Activated CD8-positive, alpha-beta memory T cell treated with anti-CD3 and anti-CD28 coated beads for 1 hour (primary cell): ENCODE measurements around the gene CERK.

Experiments used
- DNase-seq, 2 donors: peaks; one replicate each; pipeline ENCODE4 v3.0.0-alpha.2; 2020; ENCODE audit warnings: low read depth in 1 of 2; ENCODE audit errors: extremely low read depth in 1 of 2

The CERK gene

DNA sequence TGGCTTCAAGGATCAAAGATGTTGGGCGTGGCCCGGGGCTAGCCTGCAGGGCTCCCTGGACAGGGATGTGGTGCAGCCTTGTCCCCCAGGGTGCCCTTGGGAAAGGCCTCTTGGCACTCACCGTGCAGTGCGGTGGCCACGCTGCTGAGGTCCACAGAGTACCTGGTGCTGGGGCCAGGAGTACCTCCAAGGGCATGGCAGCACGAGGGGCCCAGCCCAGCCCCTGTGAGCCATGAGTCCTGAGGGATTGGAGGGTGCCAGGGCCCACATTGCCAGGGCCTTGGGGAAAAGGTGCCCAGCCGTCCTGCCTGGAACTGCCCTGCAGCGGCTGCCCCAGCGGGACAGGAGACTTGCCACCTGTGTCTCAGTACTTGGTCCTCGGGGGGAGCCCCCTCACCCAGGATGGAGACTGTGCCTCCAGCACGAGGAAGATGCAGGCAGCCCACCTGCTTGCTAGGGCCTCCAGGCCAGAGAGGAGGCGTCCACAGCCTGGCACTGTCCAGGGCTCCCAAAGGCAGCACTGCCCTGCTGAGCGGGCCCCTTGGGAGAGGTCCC, 73.7 kb downstream of the CERK start:
- no peak for DNase-seq

DNA sequence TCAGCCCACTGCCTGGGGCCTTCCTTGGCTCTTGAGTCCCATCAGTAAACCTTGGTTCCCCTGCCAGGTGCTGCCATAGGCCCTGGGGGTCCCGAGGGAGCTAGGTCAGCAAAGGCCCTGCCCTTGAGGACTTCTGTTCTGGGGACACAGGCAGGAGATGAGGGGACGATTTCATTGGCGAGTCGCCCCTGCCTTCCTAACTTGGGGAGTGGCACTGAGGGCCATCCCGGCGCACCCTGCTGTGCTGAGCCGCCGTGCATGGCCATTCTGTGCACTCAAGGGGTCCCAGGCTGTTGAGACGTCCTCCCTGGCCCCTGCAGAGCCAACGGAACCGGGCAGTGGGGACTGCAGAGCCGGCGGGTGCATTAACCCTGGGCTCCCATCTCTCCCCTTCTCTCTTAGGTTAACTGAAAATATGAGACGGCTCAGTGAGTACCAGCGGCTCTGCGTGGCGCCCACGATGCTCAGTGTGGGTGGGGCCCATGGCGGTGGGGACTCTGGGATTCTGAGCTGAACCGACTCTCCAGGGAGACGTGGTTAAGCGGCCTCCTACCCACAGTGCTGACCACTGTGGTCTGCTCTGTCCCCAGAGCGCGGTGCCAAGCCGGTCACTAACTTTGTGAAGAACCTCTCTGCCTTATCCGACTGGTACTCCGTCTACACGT, 74.5 kb downstream of the CERK start:
- DNase-seq, result no peak

DNA sequence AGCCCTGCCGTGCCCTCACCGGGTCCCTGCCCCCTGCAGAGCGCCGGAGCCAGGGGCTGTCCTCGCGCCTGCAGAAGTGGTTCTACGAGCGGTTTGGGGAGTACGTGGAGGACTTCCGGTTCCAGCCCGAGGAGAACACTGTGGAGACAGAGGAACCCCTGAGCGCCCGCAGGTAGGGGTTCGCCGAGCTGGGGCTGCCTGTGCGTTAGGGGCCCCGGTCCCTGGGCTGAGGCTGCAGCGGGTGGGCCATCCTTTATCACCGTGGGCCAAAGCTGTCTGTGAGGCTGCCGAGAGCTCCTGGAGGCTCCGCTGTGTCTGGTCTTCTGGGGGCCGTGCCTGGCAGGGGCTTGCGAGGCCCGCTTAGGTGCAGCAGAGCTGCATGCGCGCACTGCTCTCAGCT, 75.1 kb downstream of the CERK start:
- no peak for DNase-seq

DNA sequence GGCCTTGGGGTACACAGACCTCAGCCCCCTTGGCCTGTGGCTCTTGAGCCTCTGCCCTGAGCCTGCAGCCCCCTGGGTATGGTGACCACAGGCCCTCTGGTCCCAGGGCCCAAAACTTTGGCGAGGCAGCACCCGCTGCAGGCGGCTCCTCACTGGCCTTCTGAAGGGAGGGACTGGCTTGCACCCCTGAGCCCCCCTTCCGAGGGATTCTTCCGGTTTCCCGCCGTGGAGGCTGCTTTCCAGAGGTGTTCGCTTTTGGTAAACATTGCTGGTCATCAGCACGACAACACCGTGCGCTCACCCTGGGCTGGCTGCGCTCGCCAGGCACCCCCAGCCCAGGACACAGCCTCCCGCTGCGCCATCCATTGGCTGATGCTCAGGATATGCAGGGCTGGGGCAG, 75.8 kb downstream of the CERK start:
- no peak for DNase-seq

DNA sequence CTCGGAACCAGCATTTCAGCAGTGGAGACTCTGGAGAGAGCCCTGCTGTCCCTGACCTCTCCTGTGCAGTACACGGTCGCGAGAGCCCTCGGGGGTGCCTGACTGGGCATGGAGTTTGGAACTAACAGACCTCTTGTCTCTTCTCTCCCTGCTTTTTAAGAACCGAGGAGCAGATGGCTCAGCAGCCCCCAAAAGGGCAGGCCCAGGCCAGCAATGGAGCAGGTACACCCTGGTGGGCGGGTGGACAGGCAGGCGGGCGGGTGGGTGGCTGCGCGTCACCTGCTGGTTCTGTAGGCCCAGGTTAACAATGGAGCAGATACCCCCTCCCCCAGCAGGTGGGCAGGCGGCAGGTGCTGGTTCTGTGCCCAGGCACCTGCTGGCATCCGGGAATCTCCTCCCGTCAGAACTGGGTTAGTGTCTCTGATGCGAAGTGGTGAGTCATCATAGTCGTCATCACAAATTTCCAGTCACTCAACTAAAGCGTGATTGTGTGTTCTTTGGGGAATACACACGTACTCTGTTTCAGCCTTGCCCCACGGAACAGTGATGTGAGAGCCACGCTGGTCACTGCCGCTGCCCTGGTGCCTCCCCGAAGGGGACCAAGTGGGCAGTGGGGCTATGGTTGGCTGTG, 76.7 kb downstream of the CERK start:
- DNase-seq, result no peak

DNA sequence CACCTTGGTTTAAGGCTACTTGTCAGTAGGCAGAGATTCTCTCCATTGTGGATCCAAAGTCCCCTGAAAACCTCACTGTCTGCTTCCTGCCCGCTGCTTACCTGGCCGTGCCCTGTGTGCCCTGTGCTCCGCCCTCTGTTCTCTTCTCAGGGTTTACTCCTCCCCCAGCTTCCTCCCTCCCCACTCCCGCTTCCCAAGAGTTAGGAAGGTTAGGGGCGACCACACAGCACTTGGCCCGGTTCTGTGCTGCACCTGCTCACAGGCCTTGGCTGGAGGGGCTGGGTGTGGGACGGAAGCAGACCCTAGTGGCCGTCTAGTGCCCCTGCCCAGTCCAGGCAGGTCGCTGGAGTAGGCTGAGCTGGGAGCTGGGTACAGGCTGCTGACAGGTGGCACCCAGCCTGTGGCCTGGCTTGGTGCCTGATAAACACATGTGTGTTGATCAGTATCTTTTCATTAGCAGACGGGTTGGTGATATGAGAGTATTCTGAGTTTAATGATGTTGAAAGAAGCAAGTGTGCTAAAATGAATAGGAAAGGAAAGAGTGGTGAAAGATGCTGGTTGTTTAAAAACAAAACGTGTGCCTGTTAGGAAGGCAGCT, 77.3 kb downstream of the CERK start:
- DNase-seq, result no peak

DNA sequence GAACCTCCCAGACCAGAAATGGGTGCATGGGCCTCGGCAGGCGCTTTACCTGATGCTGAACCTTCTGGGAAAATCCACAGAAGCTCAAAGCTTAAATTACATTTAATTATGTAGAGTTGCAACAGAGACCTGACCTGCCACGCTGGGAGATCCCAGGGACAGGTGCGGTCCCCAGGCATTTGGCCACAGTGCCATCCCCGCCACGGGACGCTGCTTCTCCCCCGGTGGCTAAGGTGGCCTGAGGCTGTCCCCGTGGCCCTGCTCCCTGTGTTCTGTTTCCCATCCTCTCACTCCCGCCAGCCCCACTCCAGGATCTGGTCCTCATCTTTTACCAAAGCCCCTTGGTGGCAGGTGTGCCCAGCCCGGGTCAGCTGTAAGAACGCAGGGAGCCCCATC, 78.3 kb downstream of the CERK start:
- DNase-seq, result no peak

DNA sequence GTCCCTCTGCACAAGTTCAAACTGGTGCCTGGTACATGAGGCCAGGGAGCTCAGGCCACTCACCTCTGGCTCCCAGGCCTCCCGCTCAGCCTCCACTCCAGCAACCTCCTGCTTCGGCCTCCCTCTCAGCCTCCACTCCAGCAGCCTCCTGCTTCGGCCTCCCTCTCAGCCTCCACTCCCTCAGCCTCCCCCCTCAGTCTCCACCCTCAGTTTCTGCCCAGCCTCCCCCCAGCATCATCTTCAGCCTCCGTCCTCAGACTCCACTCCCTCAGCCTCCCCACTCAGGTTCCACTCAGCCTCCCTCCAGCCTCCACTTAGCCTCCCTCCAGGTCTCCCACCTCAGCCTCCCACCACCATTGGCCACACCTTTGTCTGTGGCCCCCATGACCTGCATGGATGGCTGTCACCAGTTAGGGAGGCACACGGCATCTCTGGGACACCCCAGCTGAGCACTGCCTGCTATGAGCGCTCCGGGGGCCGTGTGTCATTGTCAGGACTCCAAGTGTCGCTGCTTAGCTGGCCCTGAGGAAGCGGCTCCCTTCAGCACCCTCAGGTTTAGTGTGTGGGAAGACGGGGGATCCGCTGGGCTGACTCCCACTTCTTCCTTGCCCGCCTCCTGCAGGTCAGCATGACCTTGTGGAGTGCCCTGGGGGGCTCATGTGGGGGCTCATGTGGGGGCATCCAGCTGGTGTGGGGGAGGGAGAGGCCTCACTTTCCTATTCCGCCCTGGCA, 78.8 kb downstream of the CERK start:
- no peak for DNase-seq

DNA sequence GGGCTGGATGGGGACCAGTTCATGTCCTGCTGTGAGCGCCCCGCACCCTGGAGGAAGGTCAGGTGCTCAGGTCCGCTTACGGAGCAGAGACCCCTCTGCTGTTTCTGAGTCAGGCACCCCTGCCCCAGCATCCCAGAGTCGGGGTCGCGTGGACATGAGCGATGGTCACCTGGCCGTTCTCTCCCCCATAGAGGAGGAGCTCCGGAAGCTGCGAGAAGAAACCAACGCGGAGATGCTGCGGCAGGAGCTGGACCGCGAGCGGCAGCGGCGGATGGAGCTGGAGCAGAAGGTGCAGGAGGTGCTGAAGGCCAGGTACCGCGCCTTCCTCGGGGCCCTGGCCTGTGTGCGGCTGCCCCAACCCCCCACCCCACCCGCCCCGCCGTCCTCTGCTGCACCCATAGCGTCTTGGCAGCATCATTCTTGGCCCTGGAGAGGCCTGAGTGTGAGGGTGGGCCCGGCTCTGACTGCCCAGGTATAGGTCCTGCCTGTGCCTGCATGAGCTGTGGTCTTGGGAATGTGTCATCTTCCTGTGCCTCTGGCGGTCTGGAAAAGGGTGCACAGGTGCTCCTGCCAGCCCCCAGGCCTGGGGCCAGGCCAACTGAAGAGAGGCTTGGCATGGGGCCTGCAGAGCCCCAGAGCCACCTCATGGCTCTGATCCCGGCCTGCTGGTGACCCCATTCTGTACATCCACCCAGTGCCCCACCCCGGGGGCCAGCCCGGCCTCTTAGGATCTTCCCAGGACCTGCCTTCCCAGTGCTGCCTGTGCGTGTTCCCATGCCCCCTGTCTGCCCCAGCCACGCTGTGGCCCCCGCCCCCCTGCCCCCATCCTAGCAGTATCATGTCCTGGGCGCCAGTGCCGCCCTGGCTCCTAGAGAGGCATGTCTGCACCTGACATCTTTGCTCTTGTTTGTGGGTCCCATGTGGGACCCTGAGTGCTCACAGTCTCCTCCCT, 79.8 kb downstream of the CERK start:
- no peak for DNase-seq

DNA sequence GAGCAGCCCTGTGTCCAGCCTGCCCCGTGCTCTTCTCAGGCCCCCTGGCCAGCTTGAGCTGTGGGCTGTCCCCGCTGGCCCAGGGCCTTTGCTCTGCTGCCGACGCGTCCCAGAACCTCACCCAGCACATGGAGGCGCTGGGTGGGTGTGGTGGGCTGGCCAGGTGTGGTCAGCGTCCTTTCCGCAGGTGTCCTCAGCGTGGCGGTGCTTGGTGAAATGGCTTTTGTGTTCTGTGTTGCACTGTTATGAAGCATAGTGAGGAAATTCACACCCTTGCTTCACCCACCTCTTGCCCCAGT, 80.4 kb downstream of the CERK start:
- no peak for DNase-seq

DNA sequence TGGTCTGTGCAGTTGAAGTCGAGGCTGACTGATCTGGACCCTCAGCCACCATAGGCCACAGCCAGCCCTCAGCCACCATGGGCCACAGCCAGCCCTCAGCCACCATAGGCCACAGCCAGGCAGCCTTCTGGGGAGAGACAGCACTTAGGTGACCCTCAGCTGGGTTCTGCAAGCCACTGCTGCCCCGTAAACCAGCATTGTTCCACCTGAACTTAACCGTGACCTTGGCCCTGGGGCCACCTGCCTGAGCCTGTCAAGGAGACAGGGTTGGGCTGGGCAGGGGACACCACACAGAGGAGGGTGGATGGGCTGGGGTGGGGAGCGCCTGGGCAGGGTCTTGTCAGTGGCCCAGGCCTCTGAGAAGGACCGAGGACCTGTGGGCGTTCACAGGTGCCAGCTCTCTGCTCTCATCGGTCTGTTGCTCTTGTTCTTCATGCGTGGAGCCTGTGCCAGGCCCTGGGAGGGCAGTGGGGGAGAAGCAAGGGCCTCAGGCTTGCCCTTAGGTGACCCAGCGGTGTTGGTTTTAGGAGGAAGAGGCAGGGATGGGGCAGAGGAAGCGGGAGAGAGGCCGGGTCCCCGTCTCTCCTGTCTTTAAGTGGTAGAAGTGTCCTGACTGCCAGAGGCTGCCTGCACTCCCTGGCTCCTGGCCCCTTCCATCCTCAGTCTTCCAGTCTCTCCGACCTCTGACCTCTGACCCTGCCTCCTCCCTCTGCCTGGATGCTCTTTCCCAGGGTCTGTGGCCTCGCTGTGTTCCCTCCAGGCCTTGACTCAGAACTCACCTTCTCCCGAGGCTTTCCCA, 81.0 kb downstream of the CERK start:
- no peak for DNase-seq

DNA sequence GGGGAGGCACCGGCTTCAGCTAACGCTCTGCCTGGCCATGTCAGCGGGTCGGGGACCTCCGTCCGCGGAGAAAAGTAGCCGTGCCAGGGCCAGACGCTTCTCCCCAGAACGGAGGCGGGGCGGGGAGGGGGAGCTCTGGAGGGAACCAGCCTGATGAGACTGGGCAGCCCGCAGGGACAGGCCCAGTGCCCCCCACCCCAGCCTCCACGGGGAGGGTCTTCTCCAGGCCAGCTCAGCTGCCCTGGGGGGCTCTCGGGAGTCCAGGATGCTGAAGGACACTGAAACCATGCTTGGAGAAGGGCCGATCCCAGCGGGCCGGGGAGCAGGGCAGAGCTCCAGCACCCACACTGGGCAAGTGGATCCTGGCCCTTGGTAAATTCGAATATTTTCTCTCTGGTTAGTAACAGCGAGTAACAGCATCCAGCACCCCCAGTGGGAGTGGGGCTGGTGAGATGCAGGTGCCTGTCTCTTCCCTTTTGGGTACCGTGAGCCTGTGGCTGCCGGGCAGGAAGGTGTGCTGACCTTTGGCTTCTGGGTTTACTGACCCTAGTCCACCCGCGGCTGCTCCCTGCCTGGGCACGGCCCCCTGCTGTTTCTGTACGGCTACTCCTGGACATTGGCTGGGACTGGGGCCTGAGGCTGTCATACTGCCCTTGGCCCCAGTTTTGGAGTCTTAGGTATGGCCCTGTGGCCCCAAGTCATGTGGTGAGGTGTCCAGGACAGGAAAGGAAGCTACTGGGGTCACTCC, 82.0 kb downstream of the CERK start:
- DNase-seq, result no peak

DNA sequence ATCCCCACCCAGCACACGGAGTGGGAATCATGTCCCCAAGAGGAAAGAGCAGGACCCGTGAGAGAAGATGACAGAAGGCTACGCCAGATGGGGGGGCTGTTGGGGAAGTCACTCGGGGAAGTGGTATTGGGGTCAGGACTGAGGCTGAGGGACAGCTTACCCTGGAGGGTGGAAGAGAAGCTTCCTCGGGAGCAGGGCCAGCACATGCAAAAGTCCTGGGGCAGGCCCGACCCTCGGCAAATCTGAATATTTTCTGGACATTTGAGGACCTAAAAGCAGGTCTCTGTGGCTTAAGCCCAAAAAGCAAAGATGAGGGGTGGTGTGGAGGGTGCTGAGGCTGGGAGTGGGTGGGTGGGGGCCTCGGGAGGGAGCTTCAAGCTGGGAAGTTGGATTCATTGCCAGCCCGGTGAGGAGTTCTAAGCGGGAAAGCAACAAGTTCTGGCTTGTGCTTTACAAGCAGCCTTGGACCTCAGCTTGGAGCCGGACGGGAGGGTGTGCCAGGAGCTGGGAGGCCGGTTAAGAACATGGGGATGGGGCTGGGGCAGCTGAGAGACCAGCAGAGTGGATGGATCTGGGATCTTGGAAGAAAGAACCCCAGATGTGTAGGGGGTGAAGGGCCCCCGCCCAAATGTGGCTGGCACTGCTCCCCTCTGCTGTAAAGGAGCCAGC, 83.0 kb downstream of the CERK start:
- no peak for DNase-seq

DNA sequence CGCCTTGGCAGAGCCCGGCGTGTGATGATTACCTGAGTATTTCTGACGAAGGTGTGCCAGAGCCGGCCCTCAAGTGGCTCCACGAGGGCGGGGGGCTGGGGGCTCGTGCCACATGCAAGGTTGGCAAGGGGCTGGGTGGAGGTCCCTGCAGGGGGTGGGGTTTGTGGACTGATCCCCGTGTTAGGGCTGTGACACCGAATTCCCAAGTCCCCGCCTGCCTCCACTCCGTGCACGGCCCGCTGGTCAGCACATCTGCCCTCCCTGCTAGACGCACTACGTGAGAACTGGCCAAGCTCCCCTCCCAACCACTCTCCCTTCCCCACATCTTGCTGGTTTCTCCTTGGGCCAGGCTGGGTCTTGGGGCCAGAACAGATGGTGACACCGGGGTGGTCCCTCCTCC, 83.6 kb downstream of the CERK start:
- DNase-seq, result no peak

DNA sequence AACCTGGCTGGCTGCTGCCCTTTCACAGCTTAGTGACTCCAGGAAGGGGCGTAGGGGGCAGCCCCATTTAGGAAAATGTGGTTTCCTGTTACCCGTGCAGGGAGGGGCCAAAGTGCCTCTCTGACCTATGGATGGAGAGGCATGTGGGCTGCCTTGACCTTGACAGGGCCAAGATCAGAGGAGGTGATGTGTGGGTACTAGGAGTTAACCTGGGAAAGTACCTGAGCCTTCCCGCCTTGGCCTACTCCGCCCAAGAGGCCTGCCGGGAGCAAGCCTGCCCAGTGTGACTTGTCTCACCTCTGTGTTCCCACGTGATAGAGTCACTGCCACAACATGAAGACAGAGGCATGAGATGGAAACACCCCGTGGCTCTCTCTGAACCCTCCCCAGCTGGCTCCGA, 84.5 kb downstream of the CERK start:
- DNase-seq, result no peak

DNA sequence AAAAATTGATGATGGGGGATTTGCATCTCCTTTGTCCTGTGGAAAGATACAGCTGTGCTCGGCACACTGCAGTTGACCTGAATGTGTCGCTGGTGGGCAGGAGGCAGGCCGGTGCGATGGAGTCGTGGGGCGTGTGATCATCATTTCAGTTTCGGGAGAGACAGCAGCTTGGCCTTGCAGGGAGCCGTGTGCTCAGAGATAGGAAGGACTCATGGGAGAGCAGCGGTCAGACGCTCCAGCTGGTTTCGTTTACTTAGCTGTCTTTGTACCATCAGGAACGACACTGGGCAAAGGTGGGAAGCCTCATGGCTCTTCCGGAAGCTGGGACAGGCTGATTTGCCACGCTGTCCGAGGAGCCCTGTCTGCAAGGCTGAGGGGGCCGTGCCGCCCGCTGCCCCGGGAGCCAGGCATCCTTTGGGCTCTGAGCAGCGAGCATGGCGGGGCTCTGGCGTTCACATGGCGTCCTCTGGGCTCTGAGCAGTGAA, 85.2 kb downstream of the CERK start:
- DNase-seq, result no peak

DNA sequence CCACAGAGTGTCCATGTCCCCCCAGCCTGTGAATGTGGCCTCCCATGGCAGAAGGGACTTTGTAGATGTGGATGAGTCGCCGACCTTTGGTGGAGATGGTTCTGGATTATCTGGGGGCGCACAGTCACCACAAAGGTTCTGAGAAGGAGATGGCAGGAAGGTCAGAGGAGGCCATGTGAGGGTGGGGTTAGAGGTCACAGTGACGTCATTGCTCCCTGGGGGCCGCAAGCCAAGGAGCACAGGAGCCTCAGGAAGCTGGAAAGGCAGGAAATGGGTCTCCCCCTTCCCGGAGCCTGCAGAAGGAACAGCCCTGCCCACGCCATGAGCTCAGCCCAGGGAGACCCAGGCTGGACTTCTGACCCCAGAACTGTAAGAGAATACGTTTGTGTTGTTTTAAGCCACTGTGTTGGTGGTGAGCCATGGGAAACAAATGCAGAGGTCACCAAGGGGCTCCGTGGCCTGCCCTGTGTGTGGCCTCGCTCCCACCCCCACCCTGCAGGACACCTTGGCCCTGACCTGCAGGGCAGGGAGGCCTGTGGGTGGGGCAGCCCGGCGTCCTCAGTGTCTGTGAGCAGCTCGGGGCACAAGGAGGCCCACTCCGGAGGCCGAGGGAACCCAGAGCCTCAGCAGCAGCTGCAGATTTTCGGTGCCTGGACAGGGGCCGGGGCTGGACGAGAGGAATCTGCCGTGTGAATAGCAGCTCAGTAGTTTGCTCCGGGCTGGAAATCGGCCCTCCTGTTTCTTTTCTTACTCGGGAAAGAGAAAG, 85.8 kb downstream of the CERK start:
- DNase-seq, result no peak

DNA sequence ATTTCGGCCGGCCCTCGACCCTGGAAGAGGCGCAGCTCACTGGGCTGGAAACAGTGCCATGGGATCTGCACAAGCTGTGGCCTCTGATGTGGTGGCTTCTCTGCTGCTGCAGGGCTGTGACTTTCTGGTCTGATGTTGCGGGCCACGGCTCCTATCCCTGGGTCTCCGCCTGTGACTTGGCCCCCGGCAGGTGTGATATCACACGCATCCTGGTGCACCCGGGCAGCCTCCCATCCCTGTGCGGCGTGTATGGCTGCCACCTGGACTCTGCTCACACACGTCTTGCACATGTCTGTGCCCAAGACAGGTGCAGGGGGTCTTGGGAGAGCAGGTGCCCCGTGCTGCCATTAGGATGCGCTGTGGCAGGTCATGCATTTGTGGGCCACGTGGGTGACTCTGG, 86.7 kb downstream of the CERK start:
- no peak for DNase-seq
